ENCODE measurements around the gene SOAT1. TPM values are rescaled to one million over a fixed set of nuclear protein-coding genes. Genes with fewer than 3 reads are reported as not detected.
A peak's percentile ranks its signal among the peaks of the same experiment; 100 is the strongest.

The SOAT1 gene
- total RNA-seq, 1 donor from 2014 or later = 104 TPM

GRCh38 chr1:179296356-179297104 lies 2.9 kb downstream of the SOAT1 start:
- DNase-seq (no peak), ATAC-seq (no peak)
- Histone ChIP-seq H3K36me3 (no peaks in the 10 kb centered on the region), H3K27ac (no peak overlapping the region), H3K4me3 (peak overlapping the region; percentile 22), H3K27me3 (ENCODE audit: low read depth) (no peaks in the 10 kb centered on the region), H3K9me3 (no peaks in the 10 kb centered on the region), H3K4me1 (peaks cover 44% of the 10 kb centered on the region)
- intact Hi-C loops (cut with DNase I) = no loop called here
- TF ChIP-seq, protein P1, sequence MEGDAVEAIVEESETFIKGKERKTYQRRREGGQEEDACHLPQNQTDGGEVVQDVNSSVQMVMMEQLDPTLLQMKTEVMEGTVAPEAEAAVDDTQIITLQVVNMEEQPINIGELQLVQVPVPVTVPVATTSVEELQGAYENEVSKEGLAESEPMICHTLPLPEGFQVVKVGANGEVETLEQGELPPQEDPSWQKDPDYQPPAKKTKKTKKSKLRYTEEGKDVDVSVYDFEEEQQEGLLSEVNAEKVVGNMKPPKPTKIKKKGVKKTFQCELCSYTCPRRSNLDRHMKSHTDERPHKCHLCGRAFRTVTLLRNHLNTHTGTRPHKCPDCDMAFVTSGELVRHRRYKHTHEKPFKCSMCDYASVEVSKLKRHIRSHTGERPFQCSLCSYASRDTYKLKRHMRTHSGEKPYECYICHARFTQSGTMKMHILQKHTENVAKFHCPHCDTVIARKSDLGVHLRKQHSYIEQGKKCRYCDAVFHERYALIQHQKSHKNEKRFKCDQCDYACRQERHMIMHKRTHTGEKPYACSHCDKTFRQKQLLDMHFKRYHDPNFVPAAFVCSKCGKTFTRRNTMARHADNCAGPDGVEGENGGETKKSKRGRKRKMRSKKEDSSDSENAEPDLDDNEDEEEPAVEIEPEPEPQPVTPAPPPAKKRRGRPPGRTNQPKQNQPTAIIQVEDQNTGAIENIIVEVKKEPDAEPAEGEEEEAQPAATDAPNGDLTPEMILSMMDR (IDR thresholded peaks at IDR 0.05) = no peak

DNA sequence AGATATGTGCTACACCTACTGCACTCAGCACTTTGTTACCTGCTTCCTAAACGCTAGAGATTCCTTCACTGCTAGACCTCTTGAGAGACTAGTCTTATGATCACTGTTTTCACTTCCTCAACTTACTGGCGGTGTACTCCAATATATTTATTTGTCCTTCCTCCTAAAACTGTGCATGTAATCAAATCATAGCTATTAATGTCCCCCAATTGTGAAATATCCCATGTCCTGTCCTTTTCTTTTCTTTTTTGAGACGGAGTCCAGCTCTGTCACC lies 3.4 kb downstream of the SOAT1 start:
- no peaks in the 10 kb centered on the region for H3K9me3 ChIP-seq
- no peaks in the 10 kb centered on the region for H3K27me3 ChIP-seq (ENCODE audit: low read depth)
- no peak overlapping the region for H3K27ac ChIP-seq
- DNase-seq (no peak), ATAC-seq (no peak)
- TF ChIP-seq, protein P1 (IDR thresholded peaks at IDR 0.05) = no peak
- H3K36me3 ChIP-seq = no peaks in the 10 kb centered on the region
- intact Hi-C loops (cut with DNase I) = no loop called here
- peaks cover 44% of the 10 kb centered on the region for H3K4me1 ChIP-seq
- H3K4me3 ChIP-seq = peak overlapping the region; percentile 22

GRCh38 chr1:179298952-179299351 lies 5.4 kb downstream of the SOAT1 start:
- Histone ChIP-seq H3K27ac (no peak overlapping the region), H3K27me3 (ENCODE audit: low read depth) (no peaks in the 10 kb centered on the region), H3K9me3 (no peaks in the 10 kb centered on the region), H3K4me3 (no peak overlapping the region), H3K36me3 (peaks cover 16% of the 10 kb centered on the region), H3K4me1 (peaks cover 39% of the 10 kb centered on the region)
- DNase-seq = no peak
- TF ChIP-seq, protein P1 (IDR thresholded peaks at IDR 0.05) = no peak
- intact Hi-C loops (cut with DNase I) = no loop called here
- ATAC-seq = no peak

GRCh38 chr1:179300112-179300511 lies 6.5 kb downstream of the SOAT1 start:
- H3K27ac ChIP-seq = no peak overlapping the region
- TF ChIP-seq, protein P1 (IDR thresholded peaks at IDR 0.05) = no peak
- intact Hi-C loops (cut with DNase I) = no loop called here
- no peaks in the 10 kb centered on the region for H3K9me3 ChIP-seq
- no peak for DNase-seq
- no peak for ATAC-seq
- no peak overlapping the region for H3K4me3 ChIP-seq
- peaks cover 25% of the 10 kb centered on the region for H3K36me3 ChIP-seq
- peaks cover 30% of the 10 kb centered on the region for H3K4me1 ChIP-seq
- no peaks in the 10 kb centered on the region for H3K27me3 ChIP-seq (ENCODE audit: low read depth)

DNA sequence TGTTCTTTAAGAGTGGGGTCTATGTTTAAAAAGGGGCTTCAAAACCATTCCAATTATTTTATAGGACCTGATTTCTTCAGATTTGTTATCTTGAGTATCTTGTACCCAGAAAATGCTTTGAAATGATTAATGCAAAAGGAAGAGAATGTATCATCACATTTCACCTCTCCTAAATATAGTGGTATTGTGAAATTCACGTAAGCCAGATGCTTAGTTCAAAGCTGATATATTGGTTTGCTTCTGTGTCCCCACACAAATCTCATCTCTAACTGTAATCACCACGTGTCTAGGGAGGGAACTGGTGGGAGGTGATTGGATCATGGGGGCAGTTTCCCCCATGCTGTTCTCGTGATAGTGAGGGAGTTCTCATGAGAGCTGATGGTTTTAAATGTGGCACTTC lies 8.5 kb downstream of the SOAT1 start:
- ATAC-seq (no peak), DNase-seq (no peak)
- H3K9me3 ChIP-seq = no peaks in the 10 kb centered on the region
- TF ChIP-seq, protein P1 (IDR thresholded peaks at IDR 0.05) = no peak
- H3K4me1 ChIP-seq = peaks cover 18% of the 10 kb centered on the region
- peaks cover 41% of the 10 kb centered on the region for H3K36me3 ChIP-seq
- no peak overlapping the region for H3K4me3 ChIP-seq
- no peaks in the 10 kb centered on the region for H3K27me3 ChIP-seq (ENCODE audit: low read depth)
- intact Hi-C loops (cut with DNase I) = no loop called here
- H3K27ac ChIP-seq = no peak overlapping the region

Data from lower lobe of right lung (tissue), 2 donors.